HUDEP-2 (cell line): ENCODE data around the gene UTF1.
"Not testable (repeated sequence)": the region's sequence is repeated elsewhere in the genome, so short reads cannot be mapped to it uniquely, and the experiment has no call there.

Source experiments
- DNase-seq, 76 experiments: peaks; one replicate each; lab custom pipeline; 2025; ENCODE audit not compliant: unreplicated experiment in 76 of 76; lab: John Stamatoyannopoulos, UW

UTF1 gene

GRCh38 chr10:133224756-133225372, 5.2 kb upstream of the UTF1 start:
- peak in 62 of 76 experiments; percentile 7 to 80 (median 48) for DNase-seq

GRCh38 chr10:133225707-133226191, 4.3 kb upstream of the UTF1 start:
- no peak for DNase-seq

- peak in 1 of 76 experiments; percentile 10 for DNase-seq
These were observed 3.7 kb upstream of the UTF1 start for GRCh38 chr10:133226251-133226808.

- no peak for DNase-seq
These were observed 2.8 kb upstream of the UTF1 start for GRCh38 chr10:133227256-133227655.

GRCh38 chr10:133229265-133230043, 563 bp upstream of the UTF1 start:
- DNase-seq, result no peak

GRCh38 chr10:133230387-133231195, 574 bp downstream of the UTF1 start:
- DNase-seq, result peak in 24 of 76 experiments; percentile 6 to 50 (median 30)

- no peak for DNase-seq
These were observed 1.4 kb downstream of the UTF1 start for GRCh38 chr10:133231244-133231945.

- no peak for DNase-seq
These were observed 2.0 kb downstream of the UTF1 start for GRCh38 chr10:133231946-133232574.

GRCh38 chr10:133234796-133235195, 4.8 kb downstream of the UTF1 start:
- DNase-seq, result not testable (repeated sequence)

- DNase-seq, result no peak
These were observed 5.3 kb downstream of the UTF1 start for GRCh38 chr10:133235265-133235855.

GRCh38 chr10:133235932-133236331, 5.9 kb downstream of the UTF1 start:
- DNase-seq, result no peak

GRCh38 chr10:133236401-133237240, 6.6 kb downstream of the UTF1 start:
- DNase-seq, result no peak

- no peak for DNase-seq
These were observed 7.2 kb downstream of the UTF1 start for GRCh38 chr10:133237241-133237587.

GRCh38 chr10:133237588-133238465, 7.8 kb downstream of the UTF1 start, which contains the start of gene VENTX:
Gene VENTX, plus strand, starts transcription at chr10:133237855. Its CDS starts 60 bp downstream, at chr10:133237915.
- DNase-seq, result peak in 3 of 76 experiments; percentile 11 to 28 (median 15)

- no peak for DNase-seq
These were observed 8.4 kb downstream of the UTF1 start for GRCh38 chr10:133238466-133238804.

GRCh38 chr10:133239990-133240389, 10.0 kb downstream of the UTF1 start:
- DNase-seq, result no peak

GRCh38 chr10:133241501-133242205, 11.6 kb downstream of the UTF1 start:
- no peak for DNase-seq
